Hepatocyte (in vitro differentiated cells): ENCODE results near the gene PRSS38. TPM values are rescaled to one million over a fixed set of nuclear protein-coding genes. Genes with fewer than 3 reads are reported as not detected.

Experiments used
- DNase-seq: peaks from one replicate; pipeline ENCODE4 v3.0.0-alpha.2; 2016; ENCODE audit warnings: low spot score
- H2AFZ ChIP-seq: fragments of 200-600 bp; sonication (generic); 2 replicates; pipeline ENCODE4 v1.6.0; 2016; ENCODE audit warnings: antibody characterized with exemption, mild to moderate bottlenecking
- H3K27ac ChIP-seq: fragments of 200-600 bp; sonication (generic); 2 replicates; pipeline ENCODE4 v1.5.1; 2016; ENCODE audit warnings: mild to moderate bottlenecking
- H3K27me3 ChIP-seq: fragments of 200-600 bp; sonication (generic); 2 replicates; pipeline ENCODE4 v1.6.1; 2016
- H3K36me3 ChIP-seq: fragments of 200-600 bp; sonication (generic); replicated peaks from 2 replicates; pipeline ENCODE4 v1.5.1; 2016; ENCODE audit warnings: low read depth; ENCODE audit not compliant: insufficient read depth
- H3K4me1 ChIP-seq: fragments of 200-600 bp; sonication (generic); 2 replicates; pipeline ENCODE4 v1.5.1; 2016; ENCODE audit warnings: mild to moderate bottlenecking, moderate library complexity; ENCODE audit not compliant: insufficient read depth
- H3K4me2 ChIP-seq: fragments of 200-600 bp; sonication (generic); 2 replicates; pipeline ENCODE4 v1.6.0; 2016
- H3K4me3 ChIP-seq: fragments of 200-600 bp; sonication (generic); 2 replicates; pipeline ENCODE4 v1.5.1; 2016; ENCODE audit warnings: mild to moderate bottlenecking
- H3K79me2 ChIP-seq: fragments of 200-600 bp; sonication (generic); 2 replicates; pipeline ENCODE4 v1.6.0; 2017; ENCODE audit warnings: mild to moderate bottlenecking
- H3K9me2 ChIP-seq: fragments of 200-600 bp; sonication (generic); replicated peaks from 2 replicates; pipeline ENCODE4 v1.6.0; 2017; ENCODE audit warnings: mild to moderate bottlenecking; ENCODE audit not compliant: insufficient read depth
- H3K9me3 ChIP-seq: fragments of 200-600 bp; sonication (generic); 2 replicates; pipeline ENCODE4 v1.5.1; 2016; ENCODE audit warnings: low read depth, mild to moderate bottlenecking
- H4K20me1 ChIP-seq: fragments of 200-600 bp; sonication (generic); 2 replicates; pipeline ENCODE4 v1.6.0; 2016; ENCODE audit warnings: mild to moderate bottlenecking; ENCODE audit not compliant: insufficient read depth, poor library complexity, severe bottlenecking
- CTCF ChIP-seq: fragments of 200-600 bp; sonication (generic); IDR thresholded peaks from 2 replicates; pipeline ENCODE4 v1.5.1; 2016; ENCODE audit warnings: antibody characterized with exemption, mild to moderate bottlenecking; ENCODE audit not compliant: poor library complexity
- EZH2 ChIP-seq: fragments of 200-600 bp; sonication (generic); IDR thresholded peaks from 2 replicates; pipeline ENCODE4 v1.6.1; 2016; ENCODE audit warnings: antibody characterized with exemption, mild to moderate bottlenecking, borderline replicate concordance
- EZH2phosphoT487 ChIP-seq: fragments of 200-600 bp; sonication (generic); IDR thresholded peaks from one replicate; pipeline ENCODE4 v1.6.1; 2018; ENCODE audit warnings: antibody characterized with exemption, mild to moderate bottlenecking, low read depth, moderate library complexity; ENCODE audit not compliant: unreplicated experiment, severe bottlenecking
- WGBS: methylation state at CpG from one replicate; pipeline ENCODE4 v1.1.6; 2016; ENCODE audit warnings: low lambda C conversion rate; ENCODE audit errors: missing lambda C conversion rate; 5-methylcytosine and 5-hydroxymethylcytosine counted together
- polyA plus RNA-seq: library from polyadenylated mRNA; unstranded; fragments of >200 nt; fragmentation: Nextera tagmentation; extraction: Ambion mirVana; gene quantifications from 2 replicates; pipeline ENCODE4 v1.2.1, GENCODE V29; 2016
- total RNA-seq: library from RNA; depleted of rRNA; stranded (reverse); fragments of >200 nt; gene quantifications from 2 replicates; pipeline ENCODE4 v1.2.3, GENCODE V29; 2014

PRSS38 gene
- total and polyA plus RNA-seq, 2 experiments from 2014 or later, result not detected

GRCh38 chr1:227774051-227774731 lies 41.3 kb upstream of the PRSS38 start:
- no peaks in the 10 kb centered on the region for H3K9me2 ChIP-seq
- no peak overlapping the region for H3K27ac ChIP-seq
- no peak for DNase-seq
- no peaks in the 10 kb centered on the region for H3K36me3 ChIP-seq
- 95% methylated on average over 13 of the region's 13 CpGs for WGBS
- no peaks in the 10 kb centered on the region for H4K20me1 ChIP-seq
- no peaks in the 10 kb centered on the region for H3K9me3 ChIP-seq
- H3K79me2 ChIP-seq, result no peaks in the 10 kb centered on the region
- no peak for TF ChIP-seq CTCF
- no peak for TF ChIP-seq EZH2
- no peak for TF ChIP-seq EZH2phosphoT487
- H3K4me3 ChIP-seq, result no peak overlapping the region
- H3K4me1 ChIP-seq, result no peaks in the 10 kb centered on the region
- H2AFZ ChIP-seq, result no peak overlapping the region
- H3K4me2 ChIP-seq, result no peak overlapping the region
- no peaks in the 10 kb centered on the region for H3K27me3 ChIP-seq

- TF ChIP-seq EZH2phosphoT487 (no peak), CTCF (no peak), EZH2 (no peak)
- Histone ChIP-seq H3K27ac (no peak overlapping the region), H3K4me2 (no peak overlapping the region), H4K20me1 (no peaks in the 10 kb centered on the region), H3K79me2 (no peaks in the 10 kb centered on the region), H3K4me1 (no peaks in the 10 kb centered on the region), H2AFZ (no peak overlapping the region), H3K36me3 (no peaks in the 10 kb centered on the region), H3K9me2 (no peaks in the 10 kb centered on the region), H3K27me3 (no peaks in the 10 kb centered on the region), H3K9me3 (no peaks in the 10 kb centered on the region), H3K4me3 (no peak overlapping the region)
- DNase-seq, result no peak
- WGBS, result 85% methylated on average over 39 of the region's 42 CpGs
Measured at GRCh38 chr1:227774821-227775661, 40.4 kb upstream of the PRSS38 start.

GRCh38 chr1:227775841-227776240 lies 39.6 kb upstream of the PRSS38 start:
- Histone ChIP-seq H3K9me2 (no peaks in the 10 kb centered on the region), H3K4me1 (no peaks in the 10 kb centered on the region), H3K4me2 (no peak overlapping the region), H3K36me3 (no peaks in the 10 kb centered on the region), H3K27me3 (no peaks in the 10 kb centered on the region), H3K79me2 (no peaks in the 10 kb centered on the region), H3K27ac (no peak overlapping the region), H3K9me3 (no peaks in the 10 kb centered on the region), H2AFZ (no peak overlapping the region), H4K20me1 (no peaks in the 10 kb centered on the region), H3K4me3 (no peak overlapping the region)
- WGBS, result 96% methylated on average over 10 of the region's 10 CpGs
- TF ChIP-seq EZH2phosphoT487, result no peak
- no peak for TF ChIP-seq CTCF
- TF ChIP-seq EZH2, result no peak
- DNase-seq, result no peak
